Large intestine (tissue), 3 donors: Measurements from ENCODE around the gene BCL2L13. TPM values are rescaled to one million over a fixed set of nuclear protein-coding genes. Genes with fewer than 3 reads are reported as not detected.
A peak's percentile ranks its signal among the peaks of the same experiment; 100 is the strongest.
"Not testable (repeated sequence)": the region's sequence is repeated elsewhere in the genome, so short reads cannot be mapped to it uniquely, and the experiment has no call there.

Experiments
- DNase-seq, 2 donors: peaks; one replicate each; pipeline versions ENCODE4 v3.0.0 to v3.0.0-alpha.2; 2013
- H3K27ac ChIP-seq: one replicate; pipeline ENCODE4 v1.5.1; 2013; ENCODE audit warnings: low read length
- H3K27me3 ChIP-seq: 2 replicates; pipeline ENCODE4 v1.6.1; 2013; ENCODE audit warnings: low read length; ENCODE audit not compliant: control insufficient read depth, insufficient read depth
- H3K36me3 ChIP-seq: 2 replicates; pipeline ENCODE4 v1.6.1; 2013; ENCODE audit warnings: low read length; ENCODE audit not compliant: control insufficient read depth, insufficient read depth
- H3K4me1 ChIP-seq: one replicate; pipeline ENCODE4 v1.6.1; 2013; ENCODE audit warnings: low read length; ENCODE audit not compliant: control insufficient read depth, insufficient read depth
- H3K4me3 ChIP-seq: one replicate; pipeline ENCODE4 v1.5.1; 2013; ENCODE audit warnings: low read length
- H3K9me3 ChIP-seq: one replicate; pipeline ENCODE4 v1.6.1; 2013; ENCODE audit warnings: mild to moderate bottlenecking, low read depth, low read length, moderate library complexity; ENCODE audit not compliant: control insufficient read depth
- WGBS: methylation state at CpG from one replicate; pipeline ENCODE4 v1.1.5; 2013; ENCODE audit warnings: low lambda C conversion rate; ENCODE audit not compliant: insufficient coverage; 5-methylcytosine and 5-hydroxymethylcytosine counted together
- polyA plus RNA-seq: library from polyadenylated mRNA; unstranded; fragments of 120-200 nt; gene quantifications from one replicate; pipeline ENCODE4 v1.2.1, GENCODE V29; 2013

The BCL2L13 gene
- polyA plus RNA-seq, 1 donor: 30.0 TPM

DNA sequence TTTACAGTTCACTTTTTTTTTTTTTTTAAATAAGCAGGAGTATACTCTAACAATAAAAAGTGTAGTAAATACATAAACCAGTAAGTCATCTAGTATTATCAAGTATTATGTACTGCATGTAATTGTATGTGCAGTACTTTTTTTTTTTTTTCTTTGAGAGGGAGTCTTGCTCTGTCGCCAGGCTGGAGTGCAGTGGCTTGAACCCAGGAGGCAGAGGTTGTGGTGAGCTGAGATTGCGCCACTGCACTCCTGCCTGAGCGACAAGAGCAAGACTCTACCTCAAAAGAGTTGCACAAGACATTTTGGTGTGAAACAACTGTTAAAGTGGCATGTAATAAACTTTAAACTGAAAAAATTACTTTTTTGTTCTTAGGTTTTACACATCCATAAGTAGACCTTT, 16.7 kb downstream of the BCL2L13 start:
- peak in 1 of 2 donors; percentile 17 for DNase-seq
- Histone ChIP-seq H3K36me3 (peaks cover 15% of the 10 kb centered on the region), H3K27me3 (no peaks in the 10 kb centered on the region), H3K27ac (no peak overlapping the region), H3K4me3 (no peak overlapping the region), H3K9me3 (no peaks in the 10 kb centered on the region), H3K4me1 (peaks cover 2% of the 10 kb centered on the region)
- no CpG with 5 or more reads among the region's 3 CpGs for WGBS

DNA sequence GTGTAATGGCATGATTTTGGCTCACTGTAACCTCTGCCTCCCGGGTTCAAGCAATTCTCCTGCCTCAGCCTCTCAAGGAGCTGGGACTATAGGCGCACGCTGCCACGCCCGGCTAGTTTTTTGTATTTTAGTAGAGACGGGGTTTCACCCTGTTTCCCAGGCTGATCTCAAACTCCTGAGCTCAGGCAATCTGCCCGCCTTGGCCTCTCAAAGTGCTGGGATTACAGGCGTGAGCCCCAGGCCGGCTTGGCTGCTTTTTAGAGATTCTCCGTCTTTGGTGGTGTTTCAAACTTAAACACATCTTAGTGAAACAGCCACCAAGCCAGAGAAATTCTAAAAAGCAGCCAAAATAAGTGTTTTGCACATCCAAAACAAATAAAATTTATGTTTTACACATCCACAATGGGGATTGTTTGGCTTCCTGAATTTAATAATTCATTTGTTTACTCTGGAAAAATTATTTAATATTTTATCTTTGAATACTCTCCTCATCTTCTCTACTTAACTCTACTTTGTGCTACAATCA, 18.4 kb downstream of the BCL2L13 start:
- Histone ChIP-seq H3K4me3 (no peak overlapping the region), H3K9me3 (no peaks in the 10 kb centered on the region), H3K27ac (no peak overlapping the region), H3K4me1 (peaks cover 2% of the 10 kb centered on the region), H3K27me3 (no peaks in the 10 kb centered on the region), H3K36me3 (peaks cover 15% of the 10 kb centered on the region)
- WGBS: no CpG with 5 or more reads among the region's 10 CpGs
- DNase-seq: no peak

DNA sequence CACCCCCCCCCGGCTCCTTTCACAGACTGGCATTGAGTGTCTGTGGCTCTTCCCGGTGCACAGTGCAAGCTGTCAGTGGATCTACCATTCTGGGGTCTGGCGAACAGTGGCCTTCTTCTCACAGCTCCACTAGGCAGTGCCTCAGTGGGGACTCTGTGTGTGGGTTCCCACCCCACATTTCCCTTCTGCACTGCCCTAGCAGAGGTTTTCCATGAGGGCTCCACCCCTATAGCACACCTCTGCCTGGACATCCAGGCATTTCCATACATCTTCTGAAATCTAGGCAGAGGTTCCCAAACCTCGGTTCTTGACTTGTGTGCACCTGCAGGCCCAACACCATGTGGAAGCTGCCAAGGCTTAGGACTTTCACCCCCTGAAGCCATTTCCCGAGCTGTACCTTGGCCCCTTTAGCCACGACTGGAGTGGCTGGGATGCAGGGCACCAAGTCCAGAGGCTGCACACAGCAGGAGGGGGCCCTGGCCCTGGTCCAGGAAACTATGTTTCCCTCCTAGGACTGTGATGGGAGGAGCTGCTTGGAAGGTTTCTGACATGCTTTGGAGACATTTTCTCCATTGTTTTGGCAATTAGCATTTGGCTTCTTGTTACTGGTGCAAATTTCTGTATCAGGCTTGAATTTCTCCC, 26.0 kb downstream of the BCL2L13 start:
- Histone ChIP-seq H3K27me3 (no peaks in the 10 kb centered on the region), H3K36me3 (peaks cover 22% of the 10 kb centered on the region), H3K9me3 (peaks cover 7% of the 10 kb centered on the region), H3K27ac (no peak overlapping the region), H3K4me3 (no peak overlapping the region), H3K4me1 (no peaks in the 10 kb centered on the region)
- peak in 1 of 2 donors; percentile 57 for DNase-seq
- no CpG with 5 or more reads among the region's 6 CpGs for WGBS

DNA sequence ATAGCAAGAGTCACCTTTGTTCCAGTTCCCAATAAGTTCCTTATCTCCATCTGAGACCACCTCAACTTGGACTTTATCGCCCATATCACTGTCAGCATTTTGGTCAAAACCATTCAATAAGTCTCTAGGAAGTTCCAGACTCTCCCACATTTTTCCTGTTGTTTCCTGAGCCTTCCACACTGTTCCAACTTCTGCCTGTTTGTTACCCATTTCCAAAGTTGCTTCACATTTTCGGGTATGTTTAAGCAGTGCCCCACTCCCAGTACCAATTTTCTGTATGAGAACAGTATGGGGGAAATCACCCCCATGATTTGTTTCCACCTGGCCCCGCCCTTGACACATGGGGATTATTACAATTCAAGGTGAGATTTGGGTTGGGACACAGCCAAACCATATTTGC, 26.7 kb downstream of the BCL2L13 start:
- Histone ChIP-seq H3K36me3 (peaks cover 26% of the 10 kb centered on the region), H3K4me1 (no peaks in the 10 kb centered on the region), H3K4me3 (no peak overlapping the region), H3K9me3 (peaks cover 7% of the 10 kb centered on the region), H3K27me3 (no peaks in the 10 kb centered on the region), H3K27ac (no peak overlapping the region)
- DNase-seq: no peak
- WGBS: 83% methylated on average over 1 of the region's 3 CpGs

DNA sequence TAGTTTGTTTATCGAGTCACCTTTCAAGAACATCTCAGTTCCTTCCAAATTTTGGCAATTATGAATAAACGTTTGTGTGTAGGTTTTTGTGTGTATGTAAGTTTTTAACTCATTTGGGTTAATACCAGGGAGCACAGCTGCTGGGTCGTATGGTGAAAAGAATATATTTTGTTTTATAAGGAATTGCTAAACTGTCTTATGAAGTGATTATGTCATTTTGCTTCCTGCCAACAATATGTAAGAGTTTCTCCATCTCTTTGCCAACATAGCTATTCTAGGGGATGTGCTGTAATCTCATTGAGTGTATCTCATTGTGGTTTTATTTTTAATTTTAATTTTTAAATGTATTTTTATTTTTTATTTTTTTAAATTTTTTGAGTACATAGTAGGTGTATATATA, 27.3 kb downstream of the BCL2L13 start:
- Histone ChIP-seq H3K4me1 (no peaks in the 10 kb centered on the region), H3K27me3 (no peaks in the 10 kb centered on the region), H3K4me3 (no peak overlapping the region), H3K27ac (no peak overlapping the region), H3K9me3 (peaks cover 7% of the 10 kb centered on the region), H3K36me3 (peaks cover 31% of the 10 kb centered on the region)
- WGBS: 100% methylated on average over 1 of the region's 3 CpGs
- DNase-seq: no peak

DNA sequence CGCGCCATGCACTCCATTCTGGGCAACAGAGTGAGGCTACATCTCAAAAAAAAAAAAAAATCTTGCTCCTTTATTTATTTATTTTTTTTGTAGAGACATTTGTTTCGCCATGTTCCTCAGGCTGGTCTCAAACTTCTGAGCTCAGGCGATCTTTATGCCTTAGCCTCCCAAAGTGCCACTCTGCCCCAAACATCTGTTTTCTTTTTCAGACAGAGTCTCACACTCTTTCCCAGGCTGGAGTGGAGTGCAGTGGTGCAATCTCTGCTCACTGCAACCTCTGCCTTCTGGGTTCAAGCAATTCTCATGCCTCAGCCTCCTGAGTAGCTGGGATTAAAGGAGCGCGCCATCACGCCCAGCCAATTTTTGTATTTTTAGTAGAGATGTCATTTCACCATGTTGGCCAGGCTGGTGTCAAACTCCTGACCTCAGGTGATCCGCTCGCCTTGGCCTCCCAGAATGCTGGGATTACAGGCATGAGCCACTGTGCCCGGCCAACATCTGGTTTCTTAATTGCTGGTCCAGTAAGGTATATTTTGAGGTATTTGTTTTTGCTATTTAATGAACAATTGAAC, 33.0 kb downstream of the BCL2L13 start:
- not testable (repeated sequence) for H3K4me3 ChIP-seq, H3K27me3 ChIP-seq, H3K4me1 ChIP-seq, H3K9me3 ChIP-seq, DNase-seq, H3K27ac ChIP-seq
- 100% methylated on average over 2 of the region's 10 CpGs for WGBS
- peaks cover 13% of the 10 kb centered on the region for H3K36me3 ChIP-seq

DNA sequence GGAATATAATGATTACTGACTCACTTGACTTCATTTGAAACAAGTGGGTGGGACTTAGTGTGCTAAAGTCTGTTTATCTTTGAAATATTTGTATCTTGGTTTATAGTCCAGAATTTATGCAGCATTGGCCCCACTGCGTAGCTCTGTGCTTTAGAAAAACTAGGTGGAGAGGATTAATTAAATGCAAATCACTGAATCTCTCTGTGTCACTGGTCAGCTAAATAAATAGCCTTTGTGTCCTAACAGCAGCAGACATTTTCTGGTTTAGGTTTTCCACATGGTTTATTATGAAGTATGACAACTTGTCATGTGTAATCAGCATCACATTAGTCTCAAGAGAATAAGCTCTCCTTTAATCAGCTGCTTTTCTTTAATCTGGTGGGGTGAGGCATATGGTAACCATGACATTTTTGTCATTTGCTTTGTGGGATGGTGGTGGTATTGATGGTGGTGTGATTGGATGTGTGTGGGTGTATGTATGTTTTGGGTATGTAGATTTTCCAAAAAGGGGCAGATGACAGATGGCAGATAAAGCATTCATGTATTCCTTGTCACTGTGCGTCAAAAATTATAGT, 33.9 kb downstream of the BCL2L13 start:
- H3K4me3 ChIP-seq: no peak overlapping the region
- no peaks in the 10 kb centered on the region for H3K4me1 ChIP-seq
- H3K36me3 ChIP-seq: peaks cover 13% of the 10 kb centered on the region
- H3K27me3 ChIP-seq: no peaks in the 10 kb centered on the region
- H3K27ac ChIP-seq: no peak overlapping the region
- no peaks in the 10 kb centered on the region for H3K9me3 ChIP-seq
- peak in 1 of 2 donors; percentile 11 for DNase-seq
- 100% methylated on average over 1 of the region's 2 CpGs for WGBS

DNA sequence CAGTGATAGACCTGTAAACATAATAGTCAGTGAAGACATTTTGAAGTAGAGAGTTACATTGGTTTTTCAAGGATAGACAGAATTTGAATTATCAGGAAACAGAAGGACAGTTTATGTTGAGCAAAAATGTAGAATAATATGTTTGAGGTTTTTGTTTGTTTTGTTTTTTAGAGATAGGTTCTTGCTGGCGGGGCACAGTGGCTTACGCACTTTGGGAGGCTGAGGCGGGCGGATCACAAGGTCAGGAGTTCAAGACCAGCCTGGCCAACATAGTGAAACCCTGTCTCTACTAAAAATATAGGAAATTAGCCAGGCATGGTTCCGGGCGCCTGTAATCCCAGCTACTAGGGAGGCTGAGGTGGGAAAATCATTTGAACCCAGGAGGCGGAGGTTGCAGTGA, 35.6 kb downstream of the BCL2L13 start:
- no peaks in the 10 kb centered on the region for H3K9me3 ChIP-seq
- H3K4me1 ChIP-seq: no peaks in the 10 kb centered on the region
- no peak overlapping the region for H3K27ac ChIP-seq
- H3K36me3 ChIP-seq: peaks cover 13% of the 10 kb centered on the region
- WGBS: no CpG with 5 or more reads among the region's 7 CpGs
- H3K4me3 ChIP-seq: no peak overlapping the region
- no peaks in the 10 kb centered on the region for H3K27me3 ChIP-seq
- DNase-seq: no peak

DNA sequence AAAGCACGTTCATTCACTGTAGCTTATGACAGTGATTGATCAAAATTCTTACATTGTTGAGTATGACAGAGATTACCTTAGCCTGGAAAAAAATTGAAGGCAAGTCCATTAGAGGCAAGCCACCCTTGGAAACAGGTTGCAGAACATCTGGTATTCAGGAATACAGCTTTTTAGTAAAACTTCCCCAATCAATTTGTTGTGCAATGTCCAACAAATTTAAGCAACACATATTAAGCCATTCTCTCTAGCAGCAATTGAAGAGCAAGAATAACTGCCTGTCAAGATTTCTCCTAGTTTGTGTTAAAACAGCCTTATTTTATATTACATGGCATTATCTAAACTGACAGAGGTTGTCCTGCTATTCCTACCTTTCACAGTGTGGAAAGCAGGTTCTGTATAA, 37.0 kb downstream of the BCL2L13 start:
- DNase-seq: no peak
- WGBS: 100% methylated on average over 1 of the region's 1 CpG
- H3K4me1 ChIP-seq: no peaks in the 10 kb centered on the region
- H3K4me3 ChIP-seq: no peak overlapping the region
- peaks cover 5% of the 10 kb centered on the region for H3K36me3 ChIP-seq
- H3K9me3 ChIP-seq: no peaks in the 10 kb centered on the region
- no peak overlapping the region for H3K27ac ChIP-seq
- H3K27me3 ChIP-seq: no peaks in the 10 kb centered on the region

DNA sequence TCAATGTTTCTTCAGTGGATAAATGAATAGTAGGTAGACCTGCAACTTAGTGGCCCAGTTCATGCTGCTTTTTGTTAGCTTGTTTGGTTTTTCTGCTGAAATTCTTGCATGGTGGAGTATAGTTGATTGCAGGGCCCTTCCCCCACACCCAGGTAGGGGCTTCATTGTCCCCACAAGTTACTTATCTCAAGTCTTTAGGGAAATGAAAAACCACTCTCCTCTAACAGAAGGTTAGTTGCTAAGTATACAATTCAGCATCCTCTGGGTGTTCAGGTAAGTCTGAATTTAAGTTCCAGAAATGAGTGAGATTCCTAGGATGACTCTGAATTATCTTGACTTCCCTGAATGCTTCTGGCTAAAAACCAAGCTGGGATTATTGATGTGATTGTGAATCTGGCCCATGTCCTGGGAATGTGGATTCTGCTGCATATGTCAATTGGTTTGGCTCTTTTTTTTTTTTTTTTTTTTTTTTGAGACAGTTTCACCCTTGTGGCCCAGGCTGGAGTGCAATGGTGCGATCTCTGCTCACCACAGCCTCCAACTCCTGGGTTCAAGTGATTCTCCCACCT, 40.3 kb downstream of the BCL2L13 start:
- Histone ChIP-seq H3K27ac (no peak overlapping the region), H3K36me3 (peaks cover 8% of the 10 kb centered on the region), H3K4me1 (no peaks in the 10 kb centered on the region), H3K9me3 (no peaks in the 10 kb centered on the region), H3K4me3 (no peak overlapping the region), H3K27me3 (no peaks in the 10 kb centered on the region)
- no CpG with 5 or more reads among the region's 1 CpG for WGBS
- no peak for DNase-seq
